Hepatocyte (in vitro differentiated cells): Measurements from ENCODE around the gene ZNF138. TPM values are rescaled to one million over a fixed set of nuclear protein-coding genes. Genes with fewer than 3 reads are reported as not detected.
"Not testable (repeated sequence)": the region's sequence is repeated elsewhere in the genome, so short reads cannot be mapped to it uniquely, and the experiment has no call there.

Experiments
- DNase-seq: peaks from one replicate; pipeline ENCODE4 v3.0.0-alpha.2; 2016; ENCODE audit warnings: low spot score
- H2AFZ ChIP-seq: fragments of 200-600 bp; sonication (generic); 2 replicates; pipeline ENCODE4 v1.6.0; 2016; ENCODE audit warnings: antibody characterized with exemption, mild to moderate bottlenecking
- H3K27ac ChIP-seq: fragments of 200-600 bp; sonication (generic); 2 replicates; pipeline ENCODE4 v1.5.1; 2016; ENCODE audit warnings: mild to moderate bottlenecking
- H3K27me3 ChIP-seq: fragments of 200-600 bp; sonication (generic); 2 replicates; pipeline ENCODE4 v1.6.1; 2016
- H3K36me3 ChIP-seq: fragments of 200-600 bp; sonication (generic); replicated peaks from 2 replicates; pipeline ENCODE4 v1.5.1; 2016; ENCODE audit warnings: low read depth; ENCODE audit not compliant: insufficient read depth
- H3K4me1 ChIP-seq: fragments of 200-600 bp; sonication (generic); 2 replicates; pipeline ENCODE4 v1.5.1; 2016; ENCODE audit warnings: mild to moderate bottlenecking, moderate library complexity; ENCODE audit not compliant: insufficient read depth
- H3K4me2 ChIP-seq: fragments of 200-600 bp; sonication (generic); 2 replicates; pipeline ENCODE4 v1.6.0; 2016
- H3K4me3 ChIP-seq: fragments of 200-600 bp; sonication (generic); 2 replicates; pipeline ENCODE4 v1.5.1; 2016; ENCODE audit warnings: mild to moderate bottlenecking
- H3K79me2 ChIP-seq: fragments of 200-600 bp; sonication (generic); 2 replicates; pipeline ENCODE4 v1.6.0; 2017; ENCODE audit warnings: mild to moderate bottlenecking
- H3K9me2 ChIP-seq: fragments of 200-600 bp; sonication (generic); replicated peaks from 2 replicates; pipeline ENCODE4 v1.6.0; 2017; ENCODE audit warnings: mild to moderate bottlenecking; ENCODE audit not compliant: insufficient read depth
- H3K9me3 ChIP-seq: fragments of 200-600 bp; sonication (generic); 2 replicates; pipeline ENCODE4 v1.5.1; 2016; ENCODE audit warnings: low read depth, mild to moderate bottlenecking
- H4K20me1 ChIP-seq: fragments of 200-600 bp; sonication (generic); 2 replicates; pipeline ENCODE4 v1.6.0; 2016; ENCODE audit warnings: mild to moderate bottlenecking; ENCODE audit not compliant: insufficient read depth, poor library complexity, severe bottlenecking
- EZH2 ChIP-seq: fragments of 200-600 bp; sonication (generic); IDR thresholded peaks from 2 replicates; pipeline ENCODE4 v1.6.1; 2016; ENCODE audit warnings: antibody characterized with exemption, mild to moderate bottlenecking, borderline replicate concordance
- EZH2phosphoT487 ChIP-seq: fragments of 200-600 bp; sonication (generic); IDR thresholded peaks from one replicate; pipeline ENCODE4 v1.6.1; 2018; ENCODE audit warnings: antibody characterized with exemption, mild to moderate bottlenecking, low read depth, moderate library complexity; ENCODE audit not compliant: unreplicated experiment, severe bottlenecking
- WGBS: methylation state at CpG from one replicate; pipeline ENCODE4 v1.1.6; 2016; ENCODE audit warnings: low lambda C conversion rate; ENCODE audit errors: missing lambda C conversion rate; 5-methylcytosine and 5-hydroxymethylcytosine counted together
- polyA plus RNA-seq: library from polyadenylated mRNA; unstranded; fragments of >200 nt; fragmentation: Nextera tagmentation; extraction: Ambion mirVana; gene quantifications from 2 replicates; pipeline ENCODE4 v1.2.1, GENCODE V29; 2016
- total RNA-seq: library from RNA; depleted of rRNA; stranded (reverse); fragments of >200 nt; gene quantifications from 2 replicates; pipeline ENCODE4 v1.2.3, GENCODE V29; 2014
- TF ChIP-seq, protein P1 (sequence below): fragments of 200-600 bp; sonication (generic); IDR thresholded peaks from 2 replicates; pipeline ENCODE4 v1.5.1; 2016; ENCODE audit warnings: antibody characterized with exemption, mild to moderate bottlenecking; ENCODE audit not compliant: poor library complexity

ZNF138 gene
- total and polyA plus RNA-seq, 2 experiments from 2014 or later: 3.8 to 9.6 TPM

DNA sequence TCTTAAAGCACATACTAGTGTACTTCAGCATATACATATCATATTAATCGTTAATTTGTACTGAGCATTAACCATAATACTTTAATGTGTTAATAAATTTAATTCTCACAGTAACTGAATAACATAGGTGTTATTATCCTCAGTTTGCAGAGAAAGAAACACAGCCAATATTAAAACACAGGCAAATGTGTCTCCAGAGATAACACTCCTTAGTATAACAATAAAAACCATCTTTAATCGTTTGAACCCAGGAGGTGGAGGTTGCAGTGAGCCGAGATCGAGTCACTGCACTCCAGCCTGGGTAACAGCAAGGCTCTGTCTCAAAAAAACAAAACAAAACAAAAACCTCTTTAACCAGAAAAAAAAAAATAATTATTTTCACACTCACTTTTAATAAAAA lies 59.5 kb downstream of the ZNF138 start:
- Histone ChIP-seq H3K79me2 (no peaks in the 10 kb centered on the region), H3K4me3 (no peak overlapping the region), H3K4me2 (no peak overlapping the region), H3K27me3 (no peaks in the 10 kb centered on the region), H3K9me3 (no peaks in the 10 kb centered on the region), H3K27ac (no peak overlapping the region), H3K4me1 (no peaks in the 10 kb centered on the region), H3K36me3 (no peaks in the 10 kb centered on the region), H2AFZ (no peak overlapping the region), H4K20me1 (no peaks in the 10 kb centered on the region), H3K9me2 (no peaks in the 10 kb centered on the region)
- no peak for DNase-seq
- 65% methylated on average over 4 of the region's 4 CpGs for WGBS
- no peak for TF ChIP-seq EZH2
- TF ChIP-seq EZH2phosphoT487: no peak
- TF ChIP-seq, protein P1, sequence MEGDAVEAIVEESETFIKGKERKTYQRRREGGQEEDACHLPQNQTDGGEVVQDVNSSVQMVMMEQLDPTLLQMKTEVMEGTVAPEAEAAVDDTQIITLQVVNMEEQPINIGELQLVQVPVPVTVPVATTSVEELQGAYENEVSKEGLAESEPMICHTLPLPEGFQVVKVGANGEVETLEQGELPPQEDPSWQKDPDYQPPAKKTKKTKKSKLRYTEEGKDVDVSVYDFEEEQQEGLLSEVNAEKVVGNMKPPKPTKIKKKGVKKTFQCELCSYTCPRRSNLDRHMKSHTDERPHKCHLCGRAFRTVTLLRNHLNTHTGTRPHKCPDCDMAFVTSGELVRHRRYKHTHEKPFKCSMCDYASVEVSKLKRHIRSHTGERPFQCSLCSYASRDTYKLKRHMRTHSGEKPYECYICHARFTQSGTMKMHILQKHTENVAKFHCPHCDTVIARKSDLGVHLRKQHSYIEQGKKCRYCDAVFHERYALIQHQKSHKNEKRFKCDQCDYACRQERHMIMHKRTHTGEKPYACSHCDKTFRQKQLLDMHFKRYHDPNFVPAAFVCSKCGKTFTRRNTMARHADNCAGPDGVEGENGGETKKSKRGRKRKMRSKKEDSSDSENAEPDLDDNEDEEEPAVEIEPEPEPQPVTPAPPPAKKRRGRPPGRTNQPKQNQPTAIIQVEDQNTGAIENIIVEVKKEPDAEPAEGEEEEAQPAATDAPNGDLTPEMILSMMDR: no peak

DNA sequence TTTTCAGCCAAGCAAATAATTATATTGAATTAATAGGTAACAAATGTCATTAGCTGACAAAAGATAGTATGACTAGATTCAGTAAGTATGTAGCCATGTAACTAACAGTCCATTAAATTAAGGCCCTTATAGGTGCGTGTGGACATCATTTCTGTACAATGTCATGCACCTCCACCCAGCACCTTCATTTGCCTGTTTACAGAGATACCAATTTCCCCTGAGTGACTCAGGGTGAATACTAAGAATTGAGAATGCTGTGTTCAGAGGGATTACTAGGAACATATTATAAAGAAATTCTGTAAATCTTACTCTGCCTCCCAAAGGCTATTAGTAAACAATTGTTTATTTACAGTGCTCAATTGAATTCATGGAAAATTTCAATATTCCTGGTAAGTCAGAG lies 60.7 kb downstream of the ZNF138 start:
- no peaks in the 10 kb centered on the region for H3K27me3 ChIP-seq
- no peaks in the 10 kb centered on the region for H4K20me1 ChIP-seq
- no peaks in the 10 kb centered on the region for H3K36me3 ChIP-seq
- H3K9me2 ChIP-seq: no peaks in the 10 kb centered on the region
- H3K9me3 ChIP-seq: no peaks in the 10 kb centered on the region
- no peaks in the 10 kb centered on the region for H3K4me1 ChIP-seq
- TF ChIP-seq, protein P1: no peak
- TF ChIP-seq EZH2 (no peak), EZH2phosphoT487 (no peak)
- no peak overlapping the region for H2AFZ ChIP-seq
- 71% methylated on average over 1 of the region's 1 CpG for WGBS
- H3K4me3 ChIP-seq: no peak overlapping the region
- DNase-seq: no peak
- no peak overlapping the region for H3K4me2 ChIP-seq
- H3K79me2 ChIP-seq: no peaks in the 10 kb centered on the region
- H3K27ac ChIP-seq: no peak overlapping the region

DNA sequence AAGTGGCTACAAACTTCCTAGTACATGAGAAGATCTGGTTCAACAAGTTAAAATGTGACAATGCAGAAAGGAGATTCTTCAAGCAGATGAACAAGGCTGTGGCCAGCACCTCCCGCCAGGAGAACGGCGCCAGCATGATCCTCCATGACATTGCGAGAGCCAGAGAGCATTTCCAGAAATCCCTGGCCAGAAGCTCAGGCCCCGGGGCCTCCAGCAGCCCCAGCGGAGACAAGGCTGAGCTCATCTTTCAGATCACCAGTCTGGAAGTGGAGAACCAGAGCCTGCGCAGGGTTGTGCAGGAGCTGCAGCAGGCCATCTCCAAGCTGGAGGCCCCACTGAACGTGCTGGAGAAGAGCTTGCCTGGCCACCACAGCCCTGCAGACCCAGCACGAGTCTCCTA lies 68.8 kb downstream of the ZNF138 start:
- 89% methylated on average over 9 of the region's 9 CpGs for WGBS
- no peak for TF ChIP-seq EZH2
- TF ChIP-seq, protein P1: no peak
- no peak for TF ChIP-seq EZH2phosphoT487
- Histone ChIP-seq H3K27me3 (no peaks in the 10 kb centered on the region), H4K20me1 (no peaks in the 10 kb centered on the region), H3K4me3 (no peak overlapping the region), H3K9me3 (no peaks in the 10 kb centered on the region), H3K4me2 (no peak overlapping the region), H3K9me2 (no peaks in the 10 kb centered on the region), H3K27ac (no peak overlapping the region), H3K79me2 (no peaks in the 10 kb centered on the region), H3K4me1 (no peaks in the 10 kb centered on the region), H3K36me3 (no peaks in the 10 kb centered on the region), H2AFZ (no peak overlapping the region)
- DNase-seq: no peak

DNA sequence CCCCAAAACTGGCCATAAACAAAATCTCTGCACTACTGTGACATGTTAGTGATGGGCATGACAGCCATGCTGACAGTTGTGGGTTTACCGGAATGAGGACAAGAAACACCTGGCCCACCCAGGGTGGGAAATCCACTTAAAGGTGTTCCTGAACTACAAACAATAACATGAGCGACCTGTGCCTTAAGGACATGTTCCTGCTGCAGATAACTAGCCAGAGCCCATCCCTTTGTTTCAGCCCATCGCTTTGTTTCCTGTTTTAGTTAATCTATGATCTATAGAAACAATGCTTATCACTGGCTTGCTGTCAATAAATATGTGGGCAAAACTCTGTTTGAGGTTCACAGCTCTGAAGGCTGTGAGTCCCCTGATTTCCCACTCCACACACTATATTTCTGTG lies 69.3 kb downstream of the ZNF138 start:
- H3K27me3 ChIP-seq, DNase-seq, H4K20me1 ChIP-seq, H3K36me3 ChIP-seq, H3K4me3 ChIP-seq, H3K9me3 ChIP-seq, H3K27ac ChIP-seq, H3K9me2 ChIP-seq, H3K4me1 ChIP-seq, H2AFZ ChIP-seq, H3K4me2 ChIP-seq, H3K79me2 ChIP-seq: not testable (repeated sequence)
- 78% methylated on average over 3 of the region's 3 CpGs for WGBS
